Measurements from ENCODE around the gene CACNA1A.

Gene CACNA1A

GRCh38 chr19:13290741-13291140 lies 215.5 kb downstream of the CACNA1A start:
- H3K4me3 ChIP-seq (replicated peaks; ENCODE audit: insufficient read depth, low read length), result no peak overlapping the region
- DNase-seq (ENCODE audit: low read depth in 1 of 2, low spot score in 1 of 2), result no peak
- TF ChIP-seq POLR2AphosphoS5 (IDR thresholded peaks at IDR 0.05; ENCODE audit: low read depth) (no peak), SPI1 (IDR thresholded peaks at IDR 0.05; ENCODE audit: borderline replicate concordance, low read depth) (no peak), REST (IDR thresholded peaks at IDR 0.05; ENCODE audit: insufficient replicate concordance, low read depth) (no peak), CTCF (IDR thresholded peaks at IDR 0.05; ENCODE audit: insufficient read depth, low read length) (no peak), GABPA (IDR thresholded peaks at IDR 0.05; ENCODE audit: low read depth) (no peak)
- no peak overlapping the region for H3K27ac ChIP-seq (replicated peaks)
- H3K27me3 ChIP-seq (ENCODE audit: insufficient read depth, poor library complexity, severe bottlenecking), result no peaks in the 10 kb centered on the region

GRCh38 chr19:13289295-13289694 lies 217.0 kb downstream of the CACNA1A start:
- TF ChIP-seq SPI1 (IDR thresholded peaks at IDR 0.05; ENCODE audit: borderline replicate concordance, low read depth), result no peak
- TF ChIP-seq POLR2AphosphoS5 (IDR thresholded peaks at IDR 0.05; ENCODE audit: low read depth), result no peak
- Histone ChIP-seq H3K27me3 (ENCODE audit: insufficient read depth, poor library complexity, severe bottlenecking) (no peaks in the 10 kb centered on the region), H3K27ac (replicated peaks) (no peak overlapping the region), H3K4me3 (replicated peaks; ENCODE audit: insufficient read depth, low read length) (no peak overlapping the region)
- DNase-seq (ENCODE audit: low read depth in 1 of 2, low spot score in 1 of 2), result no peak

- no peak overlapping the region for H3K4me3 ChIP-seq (replicated peaks; ENCODE audit: insufficient read depth, low read length)
- no peak overlapping the region for H3K27ac ChIP-seq (replicated peaks)
- no peak for DNase-seq (ENCODE audit: low read depth in 1 of 2, low spot score in 1 of 2)
- TF ChIP-seq GABPA (IDR thresholded peaks at IDR 0.05; ENCODE audit: low read depth) (no peak), POLR2AphosphoS5 (IDR thresholded peaks at IDR 0.05; ENCODE audit: low read depth) (no peak), CTCF (IDR thresholded peaks at IDR 0.05; ENCODE audit: insufficient read depth, low read length) (no peak), SPI1 (IDR thresholded peaks at IDR 0.05; ENCODE audit: borderline replicate concordance, low read depth) (no peak), REST (IDR thresholded peaks at IDR 0.05; ENCODE audit: insufficient replicate concordance, low read depth) (no peak)
- peaks cover 2% of the 10 kb centered on the region for H3K27me3 ChIP-seq (ENCODE audit: insufficient read depth, poor library complexity, severe bottlenecking)
Observed at GRCh38 chr19:13286195-13286985, 219.9 kb downstream of the CACNA1A start.

- Histone ChIP-seq H3K27ac (replicated peaks) (no peak overlapping the region), H3K4me3 (replicated peaks; ENCODE audit: insufficient read depth, low read length) (no peak overlapping the region), H3K27me3 (ENCODE audit: insufficient read depth, poor library complexity, severe bottlenecking) (peaks cover 2% of the 10 kb centered on the region)
- TF ChIP-seq SPI1 (IDR thresholded peaks at IDR 0.05; ENCODE audit: borderline replicate concordance, low read depth), result peak; percentile 81
- TF ChIP-seq GABPA (IDR thresholded peaks at IDR 0.05; ENCODE audit: low read depth), result no peak
- TF ChIP-seq POLR2AphosphoS5 (IDR thresholded peaks at IDR 0.05; ENCODE audit: low read depth), result no peak
- TF ChIP-seq CTCF (IDR thresholded peaks at IDR 0.05; ENCODE audit: insufficient read depth, low read length), result no peak
- TF ChIP-seq REST (IDR thresholded peaks at IDR 0.05; ENCODE audit: insufficient replicate concordance, low read depth), result no peak
- DNase-seq (ENCODE audit: low read depth in 1 of 2, low spot score in 1 of 2), result peak in 1 of 2 experiments; percentile 8
Observed at GRCh38 chr19:13284929-13285928, 221.1 kb downstream of the CACNA1A start.
